Right lobe of liver (tissue), 4 donors: ENCODE measurements around the gene FMNL1.

Experiments
- CTCF ChIP-seq, 4 donors: fragments of 200-600 bp in 3 of 4; fragments of 450-650 bp in 1 of 4; IDR thresholded peaks; one replicate each; pipeline versions ENCODE4 v1.5.1 to v1.8.0; 2016 to 2022; ENCODE audit warnings: antibody characterized with exemption in 4 of 4, mild to moderate bottlenecking in 2 of 4
- POLR2A ChIP-seq: fragments of 450-650 bp; IDR thresholded peaks from one replicate; pipeline ENCODE4 v1.6.1; 2017; ENCODE audit warnings: antibody characterized with exemption, mild to moderate bottlenecking
- donor health status: DM: no; HTN: no; CAD: no.
- donor health status: DM: no; HTN: no; CAD: no.
- donor health status: DM: no; HTN: yes; CAD: no.

- TF ChIP-seq CTCF (IDR thresholded peaks at IDR 0.05) = no peak
- no peak for TF ChIP-seq POLR2A
Observed at GRCh38 chr17:45238155-45238774, 16.6 kb downstream of the FMNL1 start.
